MM.1S (cell line): Measurements from ENCODE around the gene HSDL2.

Source experiments
- DNase-seq: peaks from one replicate; pipeline ENCODE4 v3.0.0-alpha.2; 2015
- H2AFZ ChIP-seq: fragments of 300-600 bp; sonication (generic); 2 replicates; pipeline ENCODE4 v1.6.0; 2016; ENCODE audit warnings: antibody characterized with exemption, low read length
- H3F3A ChIP-seq: fragments of 300-600 bp; sonication (generic); 2 replicates; pipeline ENCODE4 v1.6.1; 2016; ENCODE audit warnings: mild to moderate bottlenecking, antibody characterized with exemption, low read length, moderate library complexity, mixed read lengths; ENCODE audit not compliant: insufficient read depth
- H3K27ac ChIP-seq: fragments of 300-600 bp; sonication (generic); 2 replicates; pipeline ENCODE4 v1.5.1; 2016; ENCODE audit warnings: mild to moderate bottlenecking, low read length
- H3K27me3 ChIP-seq: fragments of 300-600 bp; sonication (generic); replicated peaks from 2 replicates; pipeline ENCODE4 v1.6.0; 2016; ENCODE audit warnings: low read length; ENCODE audit not compliant: insufficient read depth
- H3K36me3 ChIP-seq: fragments of 300-600 bp; sonication (generic); replicated peaks from 2 replicates; pipeline ENCODE4 v1.6.1; 2016; ENCODE audit warnings: mild to moderate bottlenecking, low read length, mixed read lengths; ENCODE audit not compliant: insufficient read depth
- H3K4me1 ChIP-seq: fragments of 300-600 bp; sonication (generic); 2 replicates; pipeline ENCODE4 v1.6.1; 2016; ENCODE audit warnings: low read length, mixed read lengths
- H3K4me2 ChIP-seq: fragments of 300-600 bp; sonication (generic); 2 replicates; pipeline ENCODE4 v1.6.0; 2016; ENCODE audit warnings: low read depth, low read length
- H3K4me3 ChIP-seq: fragments of 300-600 bp; sonication (generic); 2 replicates; pipeline ENCODE4 v1.5.1; 2016; ENCODE audit warnings: low read length, mixed read lengths
- H3K79me2 ChIP-seq: fragments of 300-600 bp; sonication (generic); 2 replicates; pipeline ENCODE4 v1.6.1; 2016; ENCODE audit warnings: mixed run types, low read length, mixed read lengths
- H3K9ac ChIP-seq: fragments of 300-600 bp; sonication (generic); 2 replicates; pipeline ENCODE4 v1.6.1; 2016; ENCODE audit warnings: low read length, mixed read lengths
- H3K9me2 ChIP-seq: fragments of 300-600 bp; sonication (generic); replicated peaks from 2 replicates; pipeline ENCODE4 v1.6.1; 2016; ENCODE audit warnings: mild to moderate bottlenecking, low read length, mixed read lengths; ENCODE audit not compliant: insufficient read depth
- H3K9me3 ChIP-seq: fragments of 300-600 bp; sonication (generic); replicated peaks from 2 replicates; pipeline ENCODE4 v1.6.1; 2016; ENCODE audit warnings: mild to moderate bottlenecking, low read length, mixed read lengths; ENCODE audit not compliant: insufficient read depth
- H4K20me1 ChIP-seq: fragments of 300-600 bp; sonication (generic); 2 replicates; pipeline ENCODE4 v1.6.1; 2016; ENCODE audit warnings: mild to moderate bottlenecking, low read length, moderate library complexity, mixed read lengths; ENCODE audit not compliant: insufficient read depth
- EZH2 ChIP-seq: fragments of 300-600 bp; sonication (generic); optimal IDR thresholded peaks from 2 replicates; pipeline ENCODE3; 2017; ENCODE audit warnings: low read depth, mild to moderate bottlenecking, antibody characterized with exemption, low read length, mixed read lengths
- EZH2phosphoT487 ChIP-seq: fragments of 300-600 bp; sonication (generic); IDR thresholded peaks from 2 replicates; pipeline ENCODE4 v1.6.1; 2018; ENCODE audit warnings: antibody characterized with exemption, low read length
- TF ChIP-seq, protein P1 (sequence below): fragments of 300-600 bp; sonication (generic); IDR thresholded peaks from 2 replicates; pipeline ENCODE4 v1.5.1; 2016; ENCODE audit warnings: antibody characterized with exemption, low read length, mixed read lengths

The HSDL2 gene

DNA sequence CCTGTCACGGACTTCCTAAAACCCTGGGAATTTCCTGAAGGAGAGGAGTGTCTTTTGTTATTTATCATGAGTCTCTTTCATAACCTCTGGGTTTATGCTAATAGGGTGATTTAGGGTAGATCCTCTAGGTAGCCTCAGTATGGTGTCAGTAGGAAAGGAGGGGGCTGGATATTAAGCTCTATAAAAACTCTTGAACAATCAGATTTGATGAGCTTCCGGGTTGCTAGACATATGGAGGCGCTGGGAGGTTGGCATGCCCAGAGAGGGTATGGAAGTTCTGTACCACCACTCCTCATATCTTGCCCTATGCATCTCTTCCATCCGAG is 30.9 kb upstream of the HSDL2 start:
- TF ChIP-seq EZH2phosphoT487 = no peak
- TF ChIP-seq EZH2 = no peak
- TF ChIP-seq, protein P1, sequence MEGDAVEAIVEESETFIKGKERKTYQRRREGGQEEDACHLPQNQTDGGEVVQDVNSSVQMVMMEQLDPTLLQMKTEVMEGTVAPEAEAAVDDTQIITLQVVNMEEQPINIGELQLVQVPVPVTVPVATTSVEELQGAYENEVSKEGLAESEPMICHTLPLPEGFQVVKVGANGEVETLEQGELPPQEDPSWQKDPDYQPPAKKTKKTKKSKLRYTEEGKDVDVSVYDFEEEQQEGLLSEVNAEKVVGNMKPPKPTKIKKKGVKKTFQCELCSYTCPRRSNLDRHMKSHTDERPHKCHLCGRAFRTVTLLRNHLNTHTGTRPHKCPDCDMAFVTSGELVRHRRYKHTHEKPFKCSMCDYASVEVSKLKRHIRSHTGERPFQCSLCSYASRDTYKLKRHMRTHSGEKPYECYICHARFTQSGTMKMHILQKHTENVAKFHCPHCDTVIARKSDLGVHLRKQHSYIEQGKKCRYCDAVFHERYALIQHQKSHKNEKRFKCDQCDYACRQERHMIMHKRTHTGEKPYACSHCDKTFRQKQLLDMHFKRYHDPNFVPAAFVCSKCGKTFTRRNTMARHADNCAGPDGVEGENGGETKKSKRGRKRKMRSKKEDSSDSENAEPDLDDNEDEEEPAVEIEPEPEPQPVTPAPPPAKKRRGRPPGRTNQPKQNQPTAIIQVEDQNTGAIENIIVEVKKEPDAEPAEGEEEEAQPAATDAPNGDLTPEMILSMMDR = no peak
- peak overlapping the region; percentile 6; the same call in 1 of the 2 replicates for H3K9ac ChIP-seq
- H3K4me1 ChIP-seq = peaks cover 5% of the 10 kb centered on the region; the same call in 1 of the 2 replicates
- H3K27ac ChIP-seq = no peak overlapping the region
- peak overlapping the region; percentile 81 for H2AFZ ChIP-seq
- H3K4me3 ChIP-seq = peak overlapping the region; percentile 49; the same call in 1 of the 2 replicates
- no peaks in the 10 kb centered on the region for H3K79me2 ChIP-seq
- H4K20me1 ChIP-seq = no peaks in the 10 kb centered on the region
- H3K9me3 ChIP-seq = no peaks in the 10 kb centered on the region
- no peak for DNase-seq
- no peaks in the 10 kb centered on the region for H3K27me3 ChIP-seq
- H3K4me2 ChIP-seq = peak overlapping the region; percentile 61
- H3K36me3 ChIP-seq = no peaks in the 10 kb centered on the region
- no peaks in the 10 kb centered on the region for H3F3A ChIP-seq
- H3K9me2 ChIP-seq = no peaks in the 10 kb centered on the region

DNA sequence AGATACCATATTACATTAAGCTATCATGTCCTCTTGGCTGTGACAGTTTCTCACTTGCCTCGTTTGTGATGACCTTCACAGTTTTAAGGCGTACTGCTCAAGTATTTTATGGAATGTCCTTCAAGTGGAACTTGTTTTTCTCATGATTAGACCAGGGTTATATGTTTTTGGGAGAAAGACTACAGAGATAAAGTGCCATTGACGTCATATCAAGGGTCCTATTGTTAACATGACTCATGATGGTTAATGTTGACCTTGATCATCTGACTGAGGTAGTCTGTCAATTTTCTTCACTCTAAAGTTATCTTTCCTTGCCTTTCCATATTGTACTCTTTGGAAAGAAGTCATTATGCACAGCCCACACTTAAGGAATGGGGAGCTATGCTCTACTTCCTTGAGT is 28.7 kb upstream of the HSDL2 start:
- Histone ChIP-seq H3K36me3 (no peaks in the 10 kb centered on the region), H3K4me1 (peaks cover 5% of the 10 kb centered on the region; the same call in 1 of the 2 replicates), H3K9ac (no peak overlapping the region), H2AFZ (no peak overlapping the region), H3K9me3 (no peaks in the 10 kb centered on the region), H3K9me2 (no peaks in the 10 kb centered on the region), H3K27ac (no peak overlapping the region), H3K79me2 (no peaks in the 10 kb centered on the region), H3K4me2 (no peak overlapping the region), H3K27me3 (no peaks in the 10 kb centered on the region), H3K4me3 (no peak overlapping the region), H4K20me1 (no peaks in the 10 kb centered on the region), H3F3A (no peaks in the 10 kb centered on the region)
- no peak for DNase-seq
- TF ChIP-seq EZH2 (no peak), EZH2phosphoT487 (no peak)
- TF ChIP-seq, protein P1 = no peak

DNA sequence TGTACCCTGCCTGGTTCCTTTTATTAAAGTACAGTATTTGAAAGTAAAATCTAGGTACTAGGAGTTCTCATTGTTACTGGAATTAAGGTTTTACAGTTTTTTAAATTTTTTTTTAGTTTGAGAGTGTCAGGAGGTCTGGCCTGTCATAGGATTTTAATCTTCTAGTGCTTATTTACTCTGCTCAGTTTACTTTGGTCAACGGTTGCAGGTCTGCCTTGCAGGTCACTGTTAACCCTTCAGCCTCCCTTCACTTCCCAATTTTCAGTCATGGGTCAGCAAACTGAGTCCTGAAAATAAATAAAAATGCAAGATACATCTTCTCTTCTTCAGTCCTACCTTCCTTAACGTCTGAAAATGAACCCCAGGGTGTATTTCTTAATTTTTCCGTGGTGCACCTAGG is 27.7 kb upstream of the HSDL2 start:
- H3K4me3 ChIP-seq = no peak overlapping the region
- no peak overlapping the region for H3K9ac ChIP-seq
- no peaks in the 10 kb centered on the region for H3K36me3 ChIP-seq
- no peak overlapping the region for H3K4me2 ChIP-seq
- no peaks in the 10 kb centered on the region for H3K9me3 ChIP-seq
- no peak for DNase-seq
- no peaks in the 10 kb centered on the region for H4K20me1 ChIP-seq
- H3K27ac ChIP-seq = no peak overlapping the region
- H3K4me1 ChIP-seq = peaks cover 5% of the 10 kb centered on the region; the same call in 1 of the 2 replicates
- H2AFZ ChIP-seq = no peak overlapping the region
- H3K9me2 ChIP-seq = no peaks in the 10 kb centered on the region
- H3K27me3 ChIP-seq = no peaks in the 10 kb centered on the region
- TF ChIP-seq EZH2phosphoT487 (no peak), EZH2 (no peak)
- TF ChIP-seq, protein P1 = no peak
- no peaks in the 10 kb centered on the region for H3K79me2 ChIP-seq
- H3F3A ChIP-seq = no peaks in the 10 kb centered on the region
